Retinal pigment epithelial cell (primary cell): ENCODE data around the gene COBL.

ENCODE experiments used
- DNase-seq: peaks from one replicate; pipeline ENCODE4 v3.0.0-alpha.2; 2010; ENCODE audit warnings: low read depth
- H3K4me3 ChIP-seq: 2 replicates; pipeline ENCODE4 v1.5.1; 2011; ENCODE audit warnings: mild to moderate bottlenecking, low read length, control low read depth, moderate library complexity
- CTCF ChIP-seq: conservative IDR thresholded peaks from 2 replicates; pipeline ENCODE4 v1.5.1; 2011; ENCODE audit warnings: low read depth, low read length, control low read depth, inconsistent platforms

COBL gene

GRCh38 chr7:51187941-51188340 lies 128.7 kb downstream of the COBL start:
- no peak for DNase-seq
- TF ChIP-seq CTCF = peak; percentile 39
- H3K4me3 ChIP-seq = no peak overlapping the region

GRCh38 chr7:51186531-51186930 lies 130.1 kb downstream of the COBL start:
- no peak for TF ChIP-seq CTCF
- no peak overlapping the region for H3K4me3 ChIP-seq
- no peak for DNase-seq

- no peak for TF ChIP-seq CTCF
- no peak for DNase-seq
- no peak overlapping the region for H3K4me3 ChIP-seq
These were observed 133.9 kb downstream of the COBL start for GRCh38 chr7:51182636-51183166.

- TF ChIP-seq CTCF = no peak
- H3K4me3 ChIP-seq = no peak overlapping the region
- DNase-seq = no peak
These were observed 136.5 kb downstream of the COBL start for GRCh38 chr7:51180092-51180491.

GRCh38 chr7:51175992-51176388 lies 140.6 kb downstream of the COBL start:
- no peak overlapping the region for H3K4me3 ChIP-seq
- no peak for TF ChIP-seq CTCF

GRCh38 chr7:51175316-51175991 lies 141.2 kb downstream of the COBL start:
- H3K4me3 ChIP-seq = no peak overlapping the region
- no peak for DNase-seq
- TF ChIP-seq CTCF = no peak

More at GRCh38 chr7:51175992-51176388, 140.6 kb downstream of the COBL start:
- no peak for DNase-seq

- TF ChIP-seq CTCF = no peak
- no peak overlapping the region for H3K4me3 ChIP-seq
- DNase-seq = no peak
These were observed 151.3 kb downstream of the COBL start for GRCh38 chr7:51165337-51165736.
